Panc1 (cell line): ENCODE data around the gene PPIB. TPM values are rescaled to one million over a fixed set of nuclear protein-coding genes. Genes with fewer than 3 reads are reported as not detected.
A peak's percentile ranks its signal among the peaks of the same experiment; 100 is the strongest.

Source experiments
- ATAC-seq: fragments of 200-7000 bp; cut with Tn5 transposase; 2 replicates; pipeline ENCODE4 v1.9.1; 2020; ENCODE audit warnings: mild to moderate bottlenecking, moderate library complexity
- BruUV-seq: library from RNA; stranded (reverse); fragments of 400-500 nt; replicated peaks from 2 replicates; lab custom pipeline; 2021; lab: Mats Ljungman, UMichigan
- CTCF ChIA-PET: fragments of 300-600 bp; sonication (Branson Sonifier 250); formaldehyde crosslinking; loops from one replicate; lab custom pipeline; 2022; ENCODE audit warnings: antibody characterized with exemption; lab: Charles Lee
- POLR2A ChIA-PET: fragments of 300-600 bp; sonication (Branson Sonifier 250); formaldehyde crosslinking; loops from one replicate; lab custom pipeline; 2022; ENCODE audit warnings: antibody characterized with exemption; lab: Charles Lee
- DNase-seq: peaks from one replicate; pipeline ENCODE4 v3.0.0-alpha.2; 2010; ENCODE audit warnings: low read depth, low spot score
- H3K27ac ChIP-seq: 2 replicates; pipeline ENCODE4 v1.5.1; 2011; ENCODE audit warnings: mild to moderate bottlenecking, low read length, inconsistent platforms
- H3K27me3 ChIP-seq: fragments of 200-500 bp; sonication (Bioruptor generic); 2 replicates; pipeline ENCODE4 v1.6.0; 2014; ENCODE audit warnings: low read length, inconsistent platforms; ENCODE audit not compliant: control insufficient read depth, insufficient read depth
- H3K36me3 ChIP-seq: fragments of 200-500 bp; sonication (Bioruptor generic); 2 replicates; pipeline ENCODE4 v1.5.1; 2014; ENCODE audit warnings: inconsistent platforms, mild to moderate bottlenecking, low read length, moderate library complexity; ENCODE audit not compliant: control insufficient read depth, insufficient read depth
- H3K4me1 ChIP-seq: 2 replicates; pipeline ENCODE4 v1.5.1; 2011; ENCODE audit warnings: inconsistent platforms, mild to moderate bottlenecking, low read length, moderate library complexity; ENCODE audit not compliant: control insufficient read depth, insufficient read depth
- H3K4me3 ChIP-seq, 2 experiments: 2 replicates each; pipeline ENCODE4 v1.5.1; 2011 to 2012; ENCODE audit warnings: low read depth in 2 of 2, low read length in 2 of 2, mild to moderate bottlenecking in 2 of 2, inconsistent platforms in 1 of 2, moderate library complexity in 1 of 2
- H3K9me3 ChIP-seq: fragments of 200-500 bp; sonication (Bioruptor generic); 2 replicates; pipeline ENCODE4 v1.5.1; 2014; ENCODE audit warnings: low read depth, mild to moderate bottlenecking, inconsistent platforms, low read length, moderate library complexity; ENCODE audit not compliant: control insufficient read depth, insufficient read depth
- POLR2AphosphoS5 ChIP-seq: IDR thresholded peaks from 2 replicates; pipeline ENCODE4 v1.6.1; 2012; ENCODE audit warnings: mild to moderate bottlenecking, low read depth, low read length, moderate library complexity
- SIN3A ChIP-seq: IDR thresholded peaks from 2 replicates; pipeline ENCODE4 v1.6.1; 2012; ENCODE audit warnings: low read depth, mild to moderate bottlenecking, low read length, moderate library complexity, borderline replicate concordance; ENCODE audit not compliant: insufficient read depth
- TCF7L2 ChIP-seq: IDR thresholded peaks from 2 replicates; pipeline ENCODE4 v1.6.1; 2011; ENCODE audit warnings: mild to moderate bottlenecking, low read depth, low read length, inconsistent platforms
- in situ Hi-C: cut with HindIII; loops from 2 replicates; pipeline ENCODE4 v1.10.0; 2016; ENCODE audit warnings: low sequenced_read_pairs, low pct_unique_long_range_greater_than_20kb
- intact Hi-C: fragments of 100-400 bp; cut with micrococcal nuclease; formaldehyde crosslinking; loops from one replicate; pipeline ENCODE4 v1.10.0; 2022; ENCODE audit not compliant: unreplicated experiment
- total RNA-seq: library from RNA; stranded (reverse); gene quantifications from one replicate; pipeline ENCODE4 v1.2.1, GENCODE V29; 2021; ENCODE audit not compliant: unreplicated experiment
- TF ChIP-seq, protein P1 (sequence below), 2 experiments: IDR thresholded peaks; 2 replicates each; pipeline ENCODE4 v1.6.1; 2011 to 2012; ENCODE audit warnings: low read depth in 2 of 2, control low read depth in 1 of 2, low read length in 1 of 2, mild to moderate bottlenecking in 1 of 2, moderate library complexity in 1 of 2; ENCODE audit not compliant: insufficient read depth in 1 of 2
- TF ChIP-seq, protein P2 (sequence below): fragments of 450-650 bp; IDR thresholded peaks from 2 replicates; pipeline ENCODE4 v1.5.1; 2017; ENCODE audit warnings: mild to moderate bottlenecking

Gene PPIB
- total RNA-seq, 1 experiment from 2014 or later, result 407 TPM

DNA sequence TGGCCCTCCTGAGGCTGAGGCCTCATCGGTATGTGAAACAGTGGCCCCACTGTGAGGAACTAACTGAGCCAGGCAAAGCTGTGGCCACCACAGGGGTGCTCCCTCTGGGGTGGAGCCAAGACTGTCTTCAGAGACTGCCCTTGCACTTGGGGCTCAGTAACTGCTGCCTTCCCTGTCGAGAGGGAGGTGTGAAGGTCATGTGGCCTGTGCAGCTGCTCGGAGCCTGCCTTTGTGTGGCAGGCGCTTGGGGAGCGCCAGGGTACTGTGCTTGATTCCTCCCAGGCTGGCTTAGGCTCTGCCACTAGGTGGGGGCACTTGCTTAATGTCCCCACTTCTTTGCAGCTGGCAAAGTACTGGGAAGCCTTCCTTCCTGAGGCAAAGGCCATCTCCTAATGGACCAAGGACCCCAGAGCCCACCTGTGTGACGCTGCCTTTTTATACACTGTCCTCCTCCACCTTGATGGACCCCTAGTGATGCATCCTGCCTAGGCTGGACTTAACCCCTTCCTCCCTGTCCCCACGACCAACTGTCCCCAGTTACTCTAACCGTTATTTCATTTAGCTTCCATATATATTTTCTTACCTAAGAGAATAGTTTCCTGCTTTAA, 25.5 kb downstream of the PPIB start:
- ATAC-seq, result peak; percentile 64; the same call in 1 of the 2 replicates
- no TSS peak for BruUV-seq
- H3K36me3 ChIP-seq, result peaks cover 19% of the 10 kb centered on the region

DNA sequence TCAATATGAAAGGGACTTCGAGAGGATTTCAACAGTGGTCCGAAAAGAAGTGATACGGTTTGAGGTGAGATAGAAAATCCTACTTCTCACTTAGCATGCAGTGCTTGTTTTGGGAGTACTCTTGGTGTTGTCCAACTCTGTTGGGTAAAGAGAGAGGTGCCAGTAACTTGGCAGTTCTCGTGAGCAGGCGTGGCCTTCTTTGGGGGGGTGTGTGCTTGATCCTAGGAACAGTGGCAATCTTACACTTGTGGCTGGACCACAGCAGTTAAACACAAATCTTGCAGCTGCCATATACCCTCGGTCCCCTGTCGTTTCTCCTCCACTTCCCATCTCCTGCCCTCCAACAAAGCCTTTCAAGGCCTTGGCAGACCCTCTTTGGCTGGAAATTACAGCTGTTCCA, 26.5 kb downstream of the PPIB start:
- no peaks in the 10 kb centered on the region for H3K4me1 ChIP-seq
- CTCF ChIA-PET, result interaction anchor here (0.6 kb wide), 2 partner anchors 17 to 439 kb away, joined by 4 to 9 read pairs; no protein-coding TSS in a partner anchor
- POLR2A ChIA-PET, result no interaction called here
- H3K36me3 ChIP-seq, result peaks cover 24% of the 10 kb centered on the region
- no peaks in the 10 kb centered on the region for H3K9me3 ChIP-seq
- ATAC-seq (no peak), DNase-seq (no peak)
- BruUV-seq, result no TSS peak
- in situ Hi-C loops, result no loop called here
- TF ChIP-seq, protein P1, sequence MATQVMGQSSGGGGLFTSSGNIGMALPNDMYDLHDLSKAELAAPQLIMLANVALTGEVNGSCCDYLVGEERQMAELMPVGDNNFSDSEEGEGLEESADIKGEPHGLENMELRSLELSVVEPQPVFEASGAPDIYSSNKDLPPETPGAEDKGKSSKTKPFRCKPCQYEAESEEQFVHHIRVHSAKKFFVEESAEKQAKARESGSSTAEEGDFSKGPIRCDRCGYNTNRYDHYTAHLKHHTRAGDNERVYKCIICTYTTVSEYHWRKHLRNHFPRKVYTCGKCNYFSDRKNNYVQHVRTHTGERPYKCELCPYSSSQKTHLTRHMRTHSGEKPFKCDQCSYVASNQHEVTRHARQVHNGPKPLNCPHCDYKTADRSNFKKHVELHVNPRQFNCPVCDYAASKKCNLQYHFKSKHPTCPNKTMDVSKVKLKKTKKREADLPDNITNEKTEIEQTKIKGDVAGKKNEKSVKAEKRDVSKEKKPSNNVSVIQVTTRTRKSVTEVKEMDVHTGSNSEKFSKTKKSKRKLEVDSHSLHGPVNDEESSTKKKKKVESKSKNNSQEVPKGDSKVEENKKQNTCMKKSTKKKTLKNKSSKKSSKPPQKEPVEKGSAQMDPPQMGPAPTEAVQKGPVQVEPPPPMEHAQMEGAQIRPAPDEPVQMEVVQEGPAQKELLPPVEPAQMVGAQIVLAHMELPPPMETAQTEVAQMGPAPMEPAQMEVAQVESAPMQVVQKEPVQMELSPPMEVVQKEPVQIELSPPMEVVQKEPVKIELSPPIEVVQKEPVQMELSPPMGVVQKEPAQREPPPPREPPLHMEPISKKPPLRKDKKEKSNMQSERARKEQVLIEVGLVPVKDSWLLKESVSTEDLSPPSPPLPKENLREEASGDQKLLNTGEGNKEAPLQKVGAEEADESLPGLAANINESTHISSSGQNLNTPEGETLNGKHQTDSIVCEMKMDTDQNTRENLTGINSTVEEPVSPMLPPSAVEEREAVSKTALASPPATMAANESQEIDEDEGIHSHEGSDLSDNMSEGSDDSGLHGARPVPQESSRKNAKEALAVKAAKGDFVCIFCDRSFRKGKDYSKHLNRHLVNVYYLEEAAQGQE (IDR thresholded peaks at IDR 0.05; ENCODE audit: insufficient read depth in 1 of 2, low read depth in 2 of 2, low read length in 1 of 2), result no peak
- TF ChIP-seq TCF7L2 (no peak), SIN3A (no peak), POLR2AphosphoS5 (no peak)
- TF ChIP-seq, protein P2, sequence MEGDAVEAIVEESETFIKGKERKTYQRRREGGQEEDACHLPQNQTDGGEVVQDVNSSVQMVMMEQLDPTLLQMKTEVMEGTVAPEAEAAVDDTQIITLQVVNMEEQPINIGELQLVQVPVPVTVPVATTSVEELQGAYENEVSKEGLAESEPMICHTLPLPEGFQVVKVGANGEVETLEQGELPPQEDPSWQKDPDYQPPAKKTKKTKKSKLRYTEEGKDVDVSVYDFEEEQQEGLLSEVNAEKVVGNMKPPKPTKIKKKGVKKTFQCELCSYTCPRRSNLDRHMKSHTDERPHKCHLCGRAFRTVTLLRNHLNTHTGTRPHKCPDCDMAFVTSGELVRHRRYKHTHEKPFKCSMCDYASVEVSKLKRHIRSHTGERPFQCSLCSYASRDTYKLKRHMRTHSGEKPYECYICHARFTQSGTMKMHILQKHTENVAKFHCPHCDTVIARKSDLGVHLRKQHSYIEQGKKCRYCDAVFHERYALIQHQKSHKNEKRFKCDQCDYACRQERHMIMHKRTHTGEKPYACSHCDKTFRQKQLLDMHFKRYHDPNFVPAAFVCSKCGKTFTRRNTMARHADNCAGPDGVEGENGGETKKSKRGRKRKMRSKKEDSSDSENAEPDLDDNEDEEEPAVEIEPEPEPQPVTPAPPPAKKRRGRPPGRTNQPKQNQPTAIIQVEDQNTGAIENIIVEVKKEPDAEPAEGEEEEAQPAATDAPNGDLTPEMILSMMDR, result no peak
- intact Hi-C loops, result no loop called here
- H3K4me3 ChIP-seq, result no peak overlapping the region
- H3K27me3 ChIP-seq, result no peaks in the 10 kb centered on the region
- no peak overlapping the region for H3K27ac ChIP-seq

More for the DNA sequence above, 25.5 kb downstream of the PPIB start:
- no peaks in the 10 kb centered on the region for H3K27me3 ChIP-seq
- ChIA-PET CTCF (interaction anchor here (0.6 kb wide), 2 partner anchors 16 to 440 kb away, joined by 4 to 9 read pairs; no protein-coding TSS in a partner anchor), POLR2A (no interaction called here)
- intact Hi-C loops (no loop called here), in situ Hi-C loops (no loop called here)
- no peaks in the 10 kb centered on the region for H3K4me1 ChIP-seq
- H3K4me3 ChIP-seq, result no peak overlapping the region
- TF ChIP-seq SIN3A (no peak), POLR2AphosphoS5 (no peak), TCF7L2 (no peak)
- TF ChIP-seq, protein P2, result no peak; the same call in 1 of the 2 replicates
- TF ChIP-seq, protein P1 (IDR thresholded peaks at IDR 0.05; ENCODE audit: insufficient read depth in 1 of 2, low read depth in 2 of 2, low read length in 1 of 2), result no peak
- H3K27ac ChIP-seq, result no peak overlapping the region
- DNase-seq, result no peak
- H3K9me3 ChIP-seq, result no peaks in the 10 kb centered on the region
